Neural progenitor cell (in vitro differentiated cells): Measurements from ENCODE around the gene CDKN2C.
"Not testable (repeated sequence)": the region's sequence is repeated elsewhere in the genome, so short reads cannot be mapped to it uniquely, and the experiment has no call there.

Source experiments
- EZH2 ChIP-seq: fragments of 200-600 bp; sonication (generic); IDR thresholded peaks from 2 replicates; pipeline ENCODE4 v1.6.1; 2017; ENCODE audit warnings: antibody characterized with exemption, mild to moderate bottlenecking, moderate library complexity
- EZH2phosphoT487 ChIP-seq: fragments of 200-600 bp; sonication (generic); IDR thresholded peaks from 2 replicates; pipeline ENCODE4 v1.6.1; 2017; ENCODE audit warnings: antibody characterized with exemption
- TF ChIP-seq, protein P1 (sequence below): fragments of 200-600 bp; sonication (generic); IDR thresholded peaks from 2 replicates; pipeline ENCODE4 v1.5.1; 2017; ENCODE audit warnings: antibody characterized with exemption, mild to moderate bottlenecking

DNA sequence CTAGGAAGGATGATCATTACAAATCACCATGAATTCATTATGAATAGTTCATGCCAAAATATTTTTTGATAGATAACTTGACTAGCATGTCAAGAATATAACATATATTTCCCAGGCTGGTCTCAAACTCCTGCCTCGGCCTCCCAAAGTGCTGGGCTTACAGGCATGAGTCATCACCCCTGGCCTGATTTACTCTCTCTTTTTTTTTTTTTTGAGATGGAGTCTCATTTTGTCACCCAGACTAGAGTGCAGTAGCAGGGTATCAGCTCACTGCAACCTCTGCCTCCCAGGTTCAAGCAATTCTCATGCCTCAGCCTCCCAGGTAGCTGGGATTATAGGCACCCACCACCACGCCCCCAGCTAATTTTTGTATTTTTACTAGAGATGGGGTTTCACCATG, 34.8 kb upstream of the CDKN2C start:
- TF ChIP-seq, protein P1, sequence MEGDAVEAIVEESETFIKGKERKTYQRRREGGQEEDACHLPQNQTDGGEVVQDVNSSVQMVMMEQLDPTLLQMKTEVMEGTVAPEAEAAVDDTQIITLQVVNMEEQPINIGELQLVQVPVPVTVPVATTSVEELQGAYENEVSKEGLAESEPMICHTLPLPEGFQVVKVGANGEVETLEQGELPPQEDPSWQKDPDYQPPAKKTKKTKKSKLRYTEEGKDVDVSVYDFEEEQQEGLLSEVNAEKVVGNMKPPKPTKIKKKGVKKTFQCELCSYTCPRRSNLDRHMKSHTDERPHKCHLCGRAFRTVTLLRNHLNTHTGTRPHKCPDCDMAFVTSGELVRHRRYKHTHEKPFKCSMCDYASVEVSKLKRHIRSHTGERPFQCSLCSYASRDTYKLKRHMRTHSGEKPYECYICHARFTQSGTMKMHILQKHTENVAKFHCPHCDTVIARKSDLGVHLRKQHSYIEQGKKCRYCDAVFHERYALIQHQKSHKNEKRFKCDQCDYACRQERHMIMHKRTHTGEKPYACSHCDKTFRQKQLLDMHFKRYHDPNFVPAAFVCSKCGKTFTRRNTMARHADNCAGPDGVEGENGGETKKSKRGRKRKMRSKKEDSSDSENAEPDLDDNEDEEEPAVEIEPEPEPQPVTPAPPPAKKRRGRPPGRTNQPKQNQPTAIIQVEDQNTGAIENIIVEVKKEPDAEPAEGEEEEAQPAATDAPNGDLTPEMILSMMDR: not testable (repeated sequence)
- TF ChIP-seq EZH2, EZH2phosphoT487: not testable (repeated sequence)
